Activated T-cell treated with anti-CD3 and anti-CD28 coated beads, Interleukin-2, amount 50 U/mL, for 72 hours (primary cell): ENCODE results near the gene FZD10. TPM values are rescaled to one million over a fixed set of nuclear protein-coding genes. Genes with fewer than 3 reads are reported as not detected.

Source experiments
- ATAC-seq, 2 donors: fragments of 150-1000 bp; cut with Tn5 transposase; replicated peaks in 1 of 2; 2 replicates each; pipeline ENCODE4 v1.10.0; 2021; ENCODE audit warnings: moderate library complexity in 2 of 2, mild to moderate bottlenecking in 1 of 2
- DNase-seq, 2 donors: peaks; one replicate each; pipeline ENCODE4 v3.0.0; 2021 to 2022; ENCODE audit warnings: mixed read lengths in 1 of 2
- H3K27ac Mint-ChIP-seq: one replicate; pipeline ENCODE4 v1.8.0; 2022; ENCODE audit warnings: mild to moderate bottlenecking, moderate library complexity, mixed read lengths
- H3K27me3 Mint-ChIP-seq: one replicate; pipeline ENCODE4 v1.8.0; 2022; ENCODE audit warnings: low read depth, mixed read lengths
- H3K36me3 Mint-ChIP-seq, 2 donors: one replicate each; pipeline ENCODE4 v1.8.0; 2022; ENCODE audit warnings: mixed read lengths in 2 of 2, mild to moderate bottlenecking in 1 of 2; ENCODE audit not compliant: insufficient read depth in 2 of 2
- H3K4me1 Mint-ChIP-seq: one replicate; pipeline ENCODE4 v1.8.0; 2022; ENCODE audit warnings: low read depth, mixed read lengths
- H3K4me3 Mint-ChIP-seq, 2 donors: one replicate each; pipeline ENCODE4 v1.8.0; 2022; ENCODE audit warnings: mild to moderate bottlenecking in 2 of 2, mixed read lengths in 2 of 2, moderate library complexity in 2 of 2
- H3K9me3 Mint-ChIP-seq, 2 donors: one replicate each; pipeline ENCODE4 v1.8.0; 2022; ENCODE audit warnings: mixed read lengths in 2 of 2
- total RNA-seq, 2 donors: library from RNA; stranded (reverse); gene quantifications; one replicate each; pipeline ENCODE4 v1.2.3, GENCODE V29; 2022

FZD10 gene
- total RNA-seq, 2 donors from 2014 or later, result not detected

- Mint-ChIP-seq H3K4me3 (no peak overlapping the region), H3K4me1 (no peaks in the 10 kb centered on the region), H3K36me3 (no peaks in the 10 kb centered on the region), H3K27ac (no peak overlapping the region), H3K27me3 (no peaks in the 10 kb centered on the region), H3K9me3 (peaks cover 0 to 2% of the 10 kb centered on the region in 2 donors)
- ATAC-seq, result no peak
- no peak for DNase-seq
These were observed 37.5 kb upstream of the FZD10 start for GRCh38 chr12:130124605-130125244.

- H3K27ac Mint-ChIP-seq, result no peak overlapping the region
- no peaks in the 10 kb centered on the region for H3K27me3 Mint-ChIP-seq
- H3K9me3 Mint-ChIP-seq, result no peaks in the 10 kb centered on the region
- H3K4me3 Mint-ChIP-seq, result no peak overlapping the region
- H3K4me1 Mint-ChIP-seq, result no peaks in the 10 kb centered on the region
- ATAC-seq, result no peak
- no peak for DNase-seq
- no peaks in the 10 kb centered on the region for H3K36me3 Mint-ChIP-seq
These were observed 36.2 kb upstream of the FZD10 start for GRCh38 chr12:130126023-130126432.

GRCh38 chr12:130127532-130127911 lies 34.7 kb upstream of the FZD10 start:
- Mint-ChIP-seq H3K36me3 (no peaks in the 10 kb centered on the region), H3K9me3 (no peaks in the 10 kb centered on the region), H3K4me3 (no peak overlapping the region), H3K27ac (no peak overlapping the region), H3K4me1 (no peaks in the 10 kb centered on the region), H3K27me3 (no peaks in the 10 kb centered on the region)
- ATAC-seq (no peak), DNase-seq (no peak)

- no peaks in the 10 kb centered on the region for H3K9me3 Mint-ChIP-seq
These were observed 34.1 kb upstream of the FZD10 start for GRCh38 chr12:130127912-130128789.

GRCh38 chr12:130128790-130129735 lies 33.2 kb upstream of the FZD10 start:
- no peaks in the 10 kb centered on the region for H3K4me1 Mint-ChIP-seq
- H3K36me3 Mint-ChIP-seq, result no peaks in the 10 kb centered on the region
- H3K4me3 Mint-ChIP-seq, result no peak overlapping the region
- no peak for ATAC-seq
- no peaks in the 10 kb centered on the region for H3K9me3 Mint-ChIP-seq
- no peak overlapping the region for H3K27ac Mint-ChIP-seq
- H3K27me3 Mint-ChIP-seq, result no peaks in the 10 kb centered on the region
- no peak for DNase-seq

More at GRCh38 chr12:130127912-130128789, 34.1 kb upstream of the FZD10 start:
- no peak overlapping the region for H3K27ac Mint-ChIP-seq
- no peak overlapping the region for H3K4me3 Mint-ChIP-seq
- DNase-seq (no peak), ATAC-seq (no peak)
- H3K27me3 Mint-ChIP-seq, result no peaks in the 10 kb centered on the region
- no peaks in the 10 kb centered on the region for H3K36me3 Mint-ChIP-seq
- H3K4me1 Mint-ChIP-seq, result no peaks in the 10 kb centered on the region

- H3K36me3 Mint-ChIP-seq, result no peaks in the 10 kb centered on the region
- H3K4me3 Mint-ChIP-seq, result no peak overlapping the region
- DNase-seq (no peak), ATAC-seq (no peak)
- no peaks in the 10 kb centered on the region for H3K27me3 Mint-ChIP-seq
- H3K4me1 Mint-ChIP-seq, result no peaks in the 10 kb centered on the region
- H3K27ac Mint-ChIP-seq, result no peak overlapping the region
- peaks cover 7% of the 10 kb centered on the region in 2 donors for H3K9me3 Mint-ChIP-seq
These were observed 31.9 kb upstream of the FZD10 start for GRCh38 chr12:130130346-130130745.

- H3K27ac Mint-ChIP-seq, result no peak overlapping the region
- no peaks in the 10 kb centered on the region for H3K27me3 Mint-ChIP-seq
- no peak overlapping the region for H3K4me3 Mint-ChIP-seq
- no peaks in the 10 kb centered on the region for H3K4me1 Mint-ChIP-seq
- H3K36me3 Mint-ChIP-seq, result no peaks in the 10 kb centered on the region
- H3K9me3 Mint-ChIP-seq, result peaks cover 8 to 9% of the 10 kb centered on the region in 2 donors
- ATAC-seq, result no peak
- DNase-seq, result no peak
These were observed 31.2 kb upstream of the FZD10 start for GRCh38 chr12:130131025-130131424.

GRCh38 chr12:130131801-130132200 lies 30.5 kb upstream of the FZD10 start:
- H3K9me3 Mint-ChIP-seq, result peaks cover 8 to 9% of the 10 kb centered on the region in 2 donors
- H3K36me3 Mint-ChIP-seq, result no peaks in the 10 kb centered on the region
- H3K27me3 Mint-ChIP-seq, result no peaks in the 10 kb centered on the region
- no peak for ATAC-seq
- no peaks in the 10 kb centered on the region for H3K4me1 Mint-ChIP-seq
- no peak for DNase-seq
- H3K4me3 Mint-ChIP-seq, result no peak overlapping the region
- no peak overlapping the region for H3K27ac Mint-ChIP-seq

- peaks cover 6% of the 10 kb centered on the region for H3K4me1 Mint-ChIP-seq
- H3K9me3 Mint-ChIP-seq, result peaks cover 8 to 9% of the 10 kb centered on the region in 2 donors
- no peaks in the 10 kb centered on the region for H3K27me3 Mint-ChIP-seq
- H3K4me3 Mint-ChIP-seq, result no peak overlapping the region
- H3K36me3 Mint-ChIP-seq, result no peaks in the 10 kb centered on the region
- ATAC-seq (no peak), DNase-seq (no peak)
- no peak overlapping the region for H3K27ac Mint-ChIP-seq
These were observed 29.3 kb upstream of the FZD10 start for GRCh38 chr12:130132831-130133511.

- H3K9me3 Mint-ChIP-seq, result peaks cover 8 to 9% of the 10 kb centered on the region in 2 donors
These were observed 28.3 kb upstream of the FZD10 start for GRCh38 chr12:130133851-130134562.

GRCh38 chr12:130134563-130134915 lies 27.7 kb upstream of the FZD10 start:
- no peaks in the 10 kb centered on the region for H3K36me3 Mint-ChIP-seq
- ATAC-seq, result no peak
- no peaks in the 10 kb centered on the region for H3K27me3 Mint-ChIP-seq
- H3K9me3 Mint-ChIP-seq, result peaks cover 8 to 9% of the 10 kb centered on the region in 2 donors
- H3K27ac Mint-ChIP-seq, result no peak overlapping the region
- DNase-seq, result no peak
- no peak overlapping the region for H3K4me3 Mint-ChIP-seq
- peaks cover 6% of the 10 kb centered on the region for H3K4me1 Mint-ChIP-seq

More at GRCh38 chr12:130133851-130134562, 28.3 kb upstream of the FZD10 start:
- DNase-seq (no peak), ATAC-seq (no peak)
- Mint-ChIP-seq H3K27ac (no peak overlapping the region), H3K4me1 (peaks cover 6% of the 10 kb centered on the region), H3K4me3 (no peak overlapping the region), H3K27me3 (no peaks in the 10 kb centered on the region), H3K36me3 (no peaks in the 10 kb centered on the region)

GRCh38 chr12:130136509-130137039 lies 25.7 kb upstream of the FZD10 start:
- no peak for ATAC-seq
- Mint-ChIP-seq H3K4me1 (peaks cover 6% of the 10 kb centered on the region), H3K27me3 (no peaks in the 10 kb centered on the region)

More at GRCh38 chr12:130136509-130137039, 25.7 kb upstream of the FZD10 start:
- Mint-ChIP-seq H3K4me3 (no peak overlapping the region), H3K9me3 (peaks cover 8 to 9% of the 10 kb centered on the region in 2 donors), H3K27ac (no peak overlapping the region), H3K36me3 (no peaks in the 10 kb centered on the region)
- DNase-seq, result no peak
